ENCODE measurements around the gene GALNT9.
"Not testable (repeated sequence)": the region's sequence is repeated elsewhere in the genome, so short reads cannot be mapped to it uniquely, and the experiment has no call there.

Gene GALNT9

GRCh38 chr12:132295561-132295960 is 33.8 kb downstream of the GALNT9 start:
- not testable (repeated sequence) for DNase-seq (ENCODE audit: low read depth in 2 of 2, low spot score in 1 of 2)

GRCh38 chr12:132295101-132295526 is 34.3 kb downstream of the GALNT9 start:
- DNase-seq (ENCODE audit: low read depth in 2 of 2, low spot score in 1 of 2), result no peak

GRCh38 chr12:132294121-132295034 is 35.0 kb downstream of the GALNT9 start:
- no peak for DNase-seq (ENCODE audit: low read depth in 2 of 2, low spot score in 1 of 2)

GRCh38 chr12:132292328-132293319 is 36.8 kb downstream of the GALNT9 start:
- DNase-seq (ENCODE audit: low read depth in 2 of 2, low spot score in 1 of 2), result no peak

GRCh38 chr12:132291402-132292175 is 37.8 kb downstream of the GALNT9 start:
- DNase-seq (ENCODE audit: low read depth in 2 of 2, low spot score in 1 of 2), result no peak

GRCh38 chr12:132290203-132290540 is 39.2 kb downstream of the GALNT9 start:
- DNase-seq (ENCODE audit: low read depth in 2 of 2, low spot score in 1 of 2), result no peak

GRCh38 chr12:132289356-132290202 is 39.8 kb downstream of the GALNT9 start:
- DNase-seq (ENCODE audit: low read depth in 2 of 2, low spot score in 1 of 2), result no peak

GRCh38 chr12:132288516-132289215 is 40.7 kb downstream of the GALNT9 start:
- DNase-seq (ENCODE audit: low read depth in 2 of 2, low spot score in 1 of 2), result no peak

- DNase-seq (ENCODE audit: low read depth in 2 of 2, low spot score in 1 of 2), result no peak
Measured at GRCh38 chr12:132287391-132288238, 41.8 kb downstream of the GALNT9 start.

- no peak for DNase-seq (ENCODE audit: low read depth in 2 of 2, low spot score in 1 of 2)
Measured at GRCh38 chr12:132286912-132287311, 42.5 kb downstream of the GALNT9 start.

GRCh38 chr12:132285991-132286681 is 43.3 kb downstream of the GALNT9 start:
- no peak for DNase-seq (ENCODE audit: low read depth in 2 of 2, low spot score in 1 of 2)

- DNase-seq (ENCODE audit: low read depth in 2 of 2, low spot score in 1 of 2), result no peak
Measured at GRCh38 chr12:132284827-132285741, 44.3 kb downstream of the GALNT9 start.

- no peak for DNase-seq (ENCODE audit: low read depth in 2 of 2, low spot score in 1 of 2)
Measured at GRCh38 chr12:132284071-132284826, 45.1 kb downstream of the GALNT9 start.

- no peak for DNase-seq (ENCODE audit: low read depth in 2 of 2, low spot score in 1 of 2)
Measured at GRCh38 chr12:132282950-132283771, 46.2 kb downstream of the GALNT9 start.
